HG03439 (cell line): ENCODE measurements around the gene KIF16B.

Source experiments
- ATAC-seq: cut with Tn5 transposase; IDR thresholded peaks from one replicate; pipeline ENCODE4 v1.9.1; 2021; ENCODE audit warnings: mild to moderate bottlenecking, moderate library complexity; ENCODE audit not compliant: unreplicated experiment

KIF16B gene

DNA sequence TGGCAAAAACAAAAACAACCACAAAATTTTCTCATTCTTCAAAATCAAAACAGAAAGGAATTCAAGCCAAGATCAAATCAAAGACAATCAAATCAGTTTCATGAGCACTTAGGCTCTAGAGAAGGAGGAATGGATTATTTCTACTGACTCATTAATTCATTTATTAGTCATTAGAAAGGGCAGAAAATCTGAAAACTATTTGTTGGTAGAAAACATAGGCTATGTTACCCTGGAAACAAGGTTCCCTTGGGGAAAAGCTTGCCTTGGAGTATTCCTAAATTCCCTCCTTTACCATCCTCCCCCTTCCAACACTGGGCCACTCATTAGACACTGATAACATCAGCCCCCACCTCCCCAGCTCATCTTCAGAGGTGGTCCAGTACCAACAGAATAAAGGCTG is 17.5 kb downstream of the KIF16B start:
- ATAC-seq, result no peak

DNA sequence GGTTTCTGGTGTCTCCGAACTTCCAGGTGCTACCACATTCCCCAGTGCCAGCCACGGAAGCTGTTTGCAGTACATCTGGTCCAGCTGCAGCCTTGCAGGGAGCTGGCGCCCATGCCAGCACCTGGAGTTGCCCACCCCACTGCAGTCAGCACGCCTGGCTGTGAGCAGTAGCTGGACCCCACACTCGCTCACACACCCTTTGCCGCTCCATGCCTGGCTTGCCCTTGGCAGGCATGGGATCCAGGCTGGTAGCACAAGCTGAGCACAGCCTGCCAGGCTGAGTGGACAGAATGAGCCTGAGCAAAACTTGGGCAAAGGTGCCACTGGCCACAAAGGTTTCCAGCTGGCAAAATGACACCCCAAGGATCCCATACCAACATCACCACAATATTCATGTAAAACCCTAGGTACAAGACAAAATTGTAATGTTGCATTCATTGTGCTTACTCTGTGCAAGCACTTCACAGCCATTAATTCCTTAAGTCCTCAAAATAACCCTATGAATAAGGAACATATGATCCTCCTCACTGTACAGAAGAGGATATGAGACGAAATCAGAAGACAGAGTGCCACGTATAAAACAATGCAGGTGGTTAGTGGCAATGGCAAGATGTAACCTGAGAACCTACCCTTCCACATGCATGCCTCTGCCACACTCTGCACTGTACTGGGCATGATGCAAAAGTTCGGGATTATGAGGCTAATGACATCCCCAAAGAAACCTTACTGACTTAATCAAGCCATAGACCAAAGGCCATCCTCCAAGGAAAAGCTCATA is 18.3 kb downstream of the KIF16B start:
- no peak for ATAC-seq

GRCh38 chr20:16553684-16554083 is 19.6 kb downstream of the KIF16B start:
- ATAC-seq, result no peak

- no peak for ATAC-seq
Measured at GRCh38 chr20:16553101-16553500, 20.1 kb downstream of the KIF16B start.

GRCh38 chr20:16552015-16552414 is 21.2 kb downstream of the KIF16B start:
- no peak for ATAC-seq

DNA sequence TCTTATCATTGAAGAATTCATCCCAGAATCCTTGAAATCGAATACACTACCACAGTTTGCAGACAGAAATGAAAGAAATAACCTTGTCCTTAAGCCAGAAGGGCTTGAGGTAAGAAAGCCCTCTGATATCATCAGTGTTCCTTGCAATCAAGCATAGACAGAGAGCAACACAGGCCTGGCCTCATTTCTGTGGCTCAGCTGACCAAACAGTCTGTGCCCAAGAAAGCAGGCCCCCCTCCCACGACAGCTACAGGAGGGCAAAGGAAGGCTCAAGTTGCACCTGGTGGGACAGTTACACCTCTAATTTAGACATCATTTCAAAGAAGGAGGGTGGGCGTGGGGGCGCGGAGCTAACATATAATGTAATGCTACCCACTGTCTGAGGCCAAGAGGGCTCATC is 21.6 kb downstream of the KIF16B start:
- no peak for ATAC-seq

DNA sequence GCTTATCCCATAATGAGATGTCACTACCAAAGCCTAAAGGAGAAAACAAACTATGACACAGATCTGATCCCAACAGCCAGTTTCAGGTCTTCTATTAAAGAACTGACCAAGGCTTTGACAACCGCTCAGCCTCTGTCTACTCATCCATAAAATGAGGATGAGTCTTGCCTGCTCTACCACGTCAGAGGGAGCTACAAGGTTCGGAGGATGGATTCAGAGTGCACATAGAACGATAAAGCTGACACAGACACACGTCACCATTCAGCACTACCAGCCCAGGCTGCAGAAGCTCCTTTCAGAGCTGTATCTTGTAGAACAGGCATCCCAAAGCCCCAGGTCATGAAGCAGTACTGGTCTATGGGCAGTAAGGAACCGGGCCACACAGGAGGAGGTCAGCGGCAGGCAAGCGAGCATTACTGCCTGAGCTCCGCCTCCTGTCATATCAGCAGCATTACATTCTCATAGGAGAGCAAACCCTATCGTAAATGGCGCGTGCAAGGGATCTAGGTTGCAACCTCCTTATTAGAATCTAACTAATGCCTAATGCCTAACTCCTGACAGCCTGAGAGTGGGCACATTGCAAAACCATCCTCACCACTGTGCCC is 25.1 kb downstream of the KIF16B start:
- ATAC-seq, result no peak

DNA sequence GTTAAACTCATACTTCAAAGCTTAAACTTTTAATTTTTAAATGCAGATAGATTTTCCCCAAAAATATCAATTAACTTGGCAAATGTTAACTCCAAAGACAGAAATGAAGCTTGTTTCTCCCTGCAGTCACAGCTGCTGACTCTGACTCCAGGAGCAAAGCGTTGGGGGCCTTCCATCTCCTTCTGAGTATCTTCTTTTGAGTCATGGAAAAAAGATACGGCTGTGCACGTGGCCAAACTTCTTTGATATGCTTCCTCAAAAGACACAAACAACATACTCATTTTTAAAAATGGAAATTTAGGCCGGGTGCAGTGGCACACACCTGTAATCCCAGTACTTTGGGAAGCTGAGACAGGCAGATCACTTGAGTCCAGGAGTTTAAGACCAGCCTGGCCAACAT is 28.3 kb downstream of the KIF16B start:
- ATAC-seq, result no peak

GRCh38 chr20:16542477-16542876 is 30.8 kb downstream of the KIF16B start:
- ATAC-seq, result no peak

DNA sequence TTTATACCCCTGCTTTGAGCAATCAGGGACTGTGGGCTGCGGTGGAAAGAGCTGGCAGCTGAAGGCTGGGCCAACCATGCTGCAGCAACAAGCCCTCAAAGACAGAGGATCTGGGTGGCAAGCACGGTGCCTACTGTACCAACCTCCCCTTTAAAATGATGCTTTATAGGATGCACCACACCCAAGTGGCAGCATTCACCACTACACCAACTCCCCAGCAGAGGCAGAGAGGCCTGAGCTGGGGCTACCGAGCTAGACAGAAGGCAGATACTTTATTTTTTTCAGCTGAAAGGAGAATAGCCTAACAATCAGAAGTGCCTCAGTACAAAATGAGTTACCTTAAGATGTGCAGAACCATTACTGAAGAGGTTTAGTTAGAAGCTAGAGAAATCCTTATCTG is 31.4 kb downstream of the KIF16B start:
- no peak for ATAC-seq

DNA sequence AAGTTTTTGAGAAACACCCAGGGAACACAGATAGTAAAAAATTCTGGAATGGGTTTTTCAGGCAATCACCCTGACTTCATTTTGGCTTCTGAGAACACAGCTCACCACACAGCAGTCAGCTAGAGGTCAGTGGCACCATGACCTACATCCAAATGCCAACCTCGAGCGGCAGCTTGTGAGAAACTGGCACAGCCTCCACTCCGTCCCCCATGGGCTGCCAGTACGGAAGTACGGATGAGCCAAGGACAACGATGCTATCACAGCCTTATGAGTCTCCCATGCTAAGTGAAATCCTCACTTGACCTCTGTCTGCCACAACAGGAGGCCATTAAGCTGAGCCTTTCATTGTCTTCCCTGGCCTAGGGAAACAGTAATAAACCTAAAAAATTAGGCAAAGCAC is 32.0 kb downstream of the KIF16B start:
- ATAC-seq, result no peak

- no peak for ATAC-seq
Measured at GRCh38 chr20:16539280-16540021, 33.8 kb downstream of the KIF16B start.

GRCh38 chr20:16538779-16539178 is 34.5 kb downstream of the KIF16B start:
- no peak for ATAC-seq

GRCh38 chr20:16537918-16538317 is 35.3 kb downstream of the KIF16B start:
- no peak for ATAC-seq

GRCh38 chr20:16537025-16537665 is 36.1 kb downstream of the KIF16B start:
- no peak for ATAC-seq

DNA sequence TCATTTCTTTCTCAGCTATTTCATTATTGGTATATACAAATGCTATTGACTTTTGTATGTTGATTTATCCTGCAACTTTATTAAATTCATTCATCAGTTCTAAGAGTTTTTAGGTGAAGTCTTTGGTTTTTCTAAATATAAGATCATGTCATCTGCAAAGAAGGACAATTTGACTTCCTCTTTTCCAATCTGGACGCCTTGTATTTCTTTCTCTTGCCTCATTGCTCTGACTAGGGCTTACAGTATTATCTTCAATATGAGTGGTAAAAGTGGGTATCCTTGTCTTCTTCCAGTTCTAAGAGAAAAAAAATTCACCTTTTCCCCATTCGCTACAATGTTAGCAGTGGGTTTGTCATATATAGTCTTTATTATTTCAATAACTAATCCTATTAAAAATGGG is 38.0 kb downstream of the KIF16B start:
- ATAC-seq, result no peak

- no peak for ATAC-seq
Measured at GRCh38 chr20:16533502-16533901, 39.7 kb downstream of the KIF16B start.

DNA sequence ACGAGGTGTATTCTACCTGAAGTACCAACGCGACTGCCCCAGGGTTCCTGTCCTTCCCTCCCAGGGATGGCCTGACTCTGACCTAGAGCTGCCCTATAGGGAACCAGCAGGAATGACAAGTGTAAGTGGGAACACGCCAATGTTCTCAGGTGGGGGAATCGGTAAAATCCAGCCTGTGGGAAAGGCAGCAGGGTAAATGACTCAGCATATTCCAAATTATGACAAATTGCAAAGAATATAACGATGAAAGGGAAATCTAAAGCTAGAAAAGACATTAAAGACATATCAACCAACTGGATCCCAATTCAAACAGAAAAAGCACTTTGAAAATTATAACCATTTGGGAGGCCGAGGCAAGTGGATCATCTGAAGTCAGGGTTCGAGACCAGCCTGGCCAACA is 41.8 kb downstream of the KIF16B start:
- no peak for ATAC-seq

- ATAC-seq, result no peak
Measured at GRCh38 chr20:16530201-16530681, 43.0 kb downstream of the KIF16B start.

DNA sequence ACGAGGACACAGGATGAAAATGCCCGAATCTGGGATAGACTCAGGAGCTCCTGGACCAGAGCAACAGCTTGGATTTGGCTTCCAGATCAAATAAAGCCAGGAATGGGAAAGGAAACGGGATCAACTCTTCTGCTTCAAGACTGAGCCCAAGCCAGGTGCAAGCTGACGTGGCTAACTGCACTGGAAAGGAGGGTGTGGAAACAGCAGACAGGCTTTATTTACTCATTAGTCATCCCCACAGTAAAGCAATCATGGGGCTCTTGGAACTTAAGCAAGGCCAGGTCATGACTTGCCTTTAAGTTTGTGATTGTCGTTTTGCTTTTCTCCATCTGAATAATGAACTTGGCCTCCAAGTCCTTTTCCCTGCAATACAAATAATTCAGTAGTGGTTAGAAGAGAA is 45.2 kb downstream of the KIF16B start:
- ATAC-seq, result no peak

GRCh38 chr20:16527438-16527837 is 45.8 kb downstream of the KIF16B start:
- no peak for ATAC-seq
